HL-60 (cell line): ENCODE results near the gene PRR11.
A peak's percentile ranks its signal among the peaks of the same experiment; 100 is the strongest.

ENCODE experiments used
- DNase-seq, 2 experiments: peaks; one replicate each; pipeline ENCODE4 v3.0.0-alpha.2; 2010 to 2020; ENCODE audit warnings: low read depth in 1 of 2, low spot score in 1 of 2
- H3K27ac ChIP-seq: fragments of 250-450 bp; sonication (Bioruptor Pico); replicated peaks from 2 replicates; pipeline ENCODE4 v1.5.1; 2020; ENCODE audit warnings: mild to moderate bottlenecking, moderate library complexity
- H3K27me3 ChIP-seq: fragments of 250-450 bp; sonication (Bioruptor Pico); 2 replicates; pipeline ENCODE4 v1.5.1; 2021; ENCODE audit warnings: mild to moderate bottlenecking, moderate library complexity; ENCODE audit not compliant: insufficient read depth, poor library complexity, severe bottlenecking
- H3K4me3 ChIP-seq: replicated peaks from 2 replicates; pipeline ENCODE4 v1.5.1; 2011; ENCODE audit warnings: mild to moderate bottlenecking, control low read depth, low read length; ENCODE audit not compliant: insufficient read depth
- GABPA ChIP-seq: IDR thresholded peaks from 2 replicates; pipeline ENCODE4 v1.6.1; 2012; ENCODE audit warnings: low read depth
- POLR2AphosphoS5 ChIP-seq: IDR thresholded peaks from 2 replicates; pipeline ENCODE4 v1.6.1; 2012; ENCODE audit warnings: low read depth
- SPI1 ChIP-seq: IDR thresholded peaks from 2 replicates; pipeline ENCODE4 v1.6.1; 2012; ENCODE audit warnings: low read depth, mild to moderate bottlenecking, borderline replicate concordance
- long read RNA-seq: library from polyadenylated mRNA; unstranded; transcript quantifications from one replicate; pipeline ENCODE4 v2.0.0, GENCODE V29; 2020
- TF ChIP-seq, protein P1 (sequence below): IDR thresholded peaks from 2 replicates; pipeline ENCODE4 v1.6.1; 2012; ENCODE audit warnings: low read depth; ENCODE audit not compliant: insufficient replicate concordance
- TF ChIP-seq, protein P2 (sequence below): IDR thresholded peaks from one replicate; pipeline ENCODE4 v1.5.1; 2011; ENCODE audit warnings: low read length, control low read depth, inconsistent platforms; ENCODE audit not compliant: insufficient read depth

The PRR11 gene
- long read RNA-seq, transcript PRR11-201 (10 exons, 2,332 nt) = major isoform, 47 of 62 reads
- long read RNA-seq, partial matches to known transcripts = 2 of 62 reads
- long read RNA-seq, other reads (novel, unspliced or antisense) = 13 of 62 reads

- DNase-seq = peak; percentile 99 to 100
- peak within 1 kb of the TSS; percentile 79 for H3K27ac ChIP-seq
- TF ChIP-seq, protein P1, sequence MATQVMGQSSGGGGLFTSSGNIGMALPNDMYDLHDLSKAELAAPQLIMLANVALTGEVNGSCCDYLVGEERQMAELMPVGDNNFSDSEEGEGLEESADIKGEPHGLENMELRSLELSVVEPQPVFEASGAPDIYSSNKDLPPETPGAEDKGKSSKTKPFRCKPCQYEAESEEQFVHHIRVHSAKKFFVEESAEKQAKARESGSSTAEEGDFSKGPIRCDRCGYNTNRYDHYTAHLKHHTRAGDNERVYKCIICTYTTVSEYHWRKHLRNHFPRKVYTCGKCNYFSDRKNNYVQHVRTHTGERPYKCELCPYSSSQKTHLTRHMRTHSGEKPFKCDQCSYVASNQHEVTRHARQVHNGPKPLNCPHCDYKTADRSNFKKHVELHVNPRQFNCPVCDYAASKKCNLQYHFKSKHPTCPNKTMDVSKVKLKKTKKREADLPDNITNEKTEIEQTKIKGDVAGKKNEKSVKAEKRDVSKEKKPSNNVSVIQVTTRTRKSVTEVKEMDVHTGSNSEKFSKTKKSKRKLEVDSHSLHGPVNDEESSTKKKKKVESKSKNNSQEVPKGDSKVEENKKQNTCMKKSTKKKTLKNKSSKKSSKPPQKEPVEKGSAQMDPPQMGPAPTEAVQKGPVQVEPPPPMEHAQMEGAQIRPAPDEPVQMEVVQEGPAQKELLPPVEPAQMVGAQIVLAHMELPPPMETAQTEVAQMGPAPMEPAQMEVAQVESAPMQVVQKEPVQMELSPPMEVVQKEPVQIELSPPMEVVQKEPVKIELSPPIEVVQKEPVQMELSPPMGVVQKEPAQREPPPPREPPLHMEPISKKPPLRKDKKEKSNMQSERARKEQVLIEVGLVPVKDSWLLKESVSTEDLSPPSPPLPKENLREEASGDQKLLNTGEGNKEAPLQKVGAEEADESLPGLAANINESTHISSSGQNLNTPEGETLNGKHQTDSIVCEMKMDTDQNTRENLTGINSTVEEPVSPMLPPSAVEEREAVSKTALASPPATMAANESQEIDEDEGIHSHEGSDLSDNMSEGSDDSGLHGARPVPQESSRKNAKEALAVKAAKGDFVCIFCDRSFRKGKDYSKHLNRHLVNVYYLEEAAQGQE = no peak
These were observed at the start of gene PRR11 for GRCh38 chr17:59155439-59156177. Gene PRR11, plus strand, starts transcription at chr17:59155746. Its CDS starts 14,007 bp downstream, at chr17:59169753.

GRCh38 chr17:59105852-59106462, 49.6 kb upstream of the PRR11 start:
- TF ChIP-seq SPI1 (no peak), GABPA (no peak), POLR2AphosphoS5 (no peak)
- TF ChIP-seq, protein P2, sequence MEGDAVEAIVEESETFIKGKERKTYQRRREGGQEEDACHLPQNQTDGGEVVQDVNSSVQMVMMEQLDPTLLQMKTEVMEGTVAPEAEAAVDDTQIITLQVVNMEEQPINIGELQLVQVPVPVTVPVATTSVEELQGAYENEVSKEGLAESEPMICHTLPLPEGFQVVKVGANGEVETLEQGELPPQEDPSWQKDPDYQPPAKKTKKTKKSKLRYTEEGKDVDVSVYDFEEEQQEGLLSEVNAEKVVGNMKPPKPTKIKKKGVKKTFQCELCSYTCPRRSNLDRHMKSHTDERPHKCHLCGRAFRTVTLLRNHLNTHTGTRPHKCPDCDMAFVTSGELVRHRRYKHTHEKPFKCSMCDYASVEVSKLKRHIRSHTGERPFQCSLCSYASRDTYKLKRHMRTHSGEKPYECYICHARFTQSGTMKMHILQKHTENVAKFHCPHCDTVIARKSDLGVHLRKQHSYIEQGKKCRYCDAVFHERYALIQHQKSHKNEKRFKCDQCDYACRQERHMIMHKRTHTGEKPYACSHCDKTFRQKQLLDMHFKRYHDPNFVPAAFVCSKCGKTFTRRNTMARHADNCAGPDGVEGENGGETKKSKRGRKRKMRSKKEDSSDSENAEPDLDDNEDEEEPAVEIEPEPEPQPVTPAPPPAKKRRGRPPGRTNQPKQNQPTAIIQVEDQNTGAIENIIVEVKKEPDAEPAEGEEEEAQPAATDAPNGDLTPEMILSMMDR = no peak
- TF ChIP-seq, protein P1 = no peak
- peak overlapping the region; percentile 86 for H3K27ac ChIP-seq
- peak overlapping the region; percentile 97 for H3K4me3 ChIP-seq
- peak; percentile 37 to 47 for DNase-seq
- H3K27me3 ChIP-seq = no peaks in the 10 kb centered on the region

More at GRCh38 chr17:59155439-59156177, at the start of gene PRR11:
- peak within 1 kb of the TSS; percentile 84 for H3K4me3 ChIP-seq
- no peaks in the 10 kb centered on the region for H3K27me3 ChIP-seq

- H3K27me3 ChIP-seq = no peaks in the 10 kb centered on the region
- DNase-seq = peak; percentile 98 to 99
- peak within 1 kb of the TSS; percentile 86 for H3K27ac ChIP-seq
- peak within 1 kb of the TSS; percentile 97 for H3K4me3 ChIP-seq
- TF ChIP-seq GABPA = no peak
- TF ChIP-seq, protein P1 = peak; percentile 19
- peak; percentile 28 for TF ChIP-seq POLR2AphosphoS5
- TF ChIP-seq, protein P2 = no peak
- TF ChIP-seq SPI1 = no peak; the same call in 1 of the 2 replicates
These were observed 48.9 kb upstream of the PRR11 start, which contains the start of gene TRIM37 for GRCh38 chr17:59106463-59107305. Gene TRIM37, minus strand, starts transcription at chr17:59106880. Its CDS starts 419 bp downstream, at chr17:59106461.
